ENCODE measurements around the gene NOP53.

DNA sequence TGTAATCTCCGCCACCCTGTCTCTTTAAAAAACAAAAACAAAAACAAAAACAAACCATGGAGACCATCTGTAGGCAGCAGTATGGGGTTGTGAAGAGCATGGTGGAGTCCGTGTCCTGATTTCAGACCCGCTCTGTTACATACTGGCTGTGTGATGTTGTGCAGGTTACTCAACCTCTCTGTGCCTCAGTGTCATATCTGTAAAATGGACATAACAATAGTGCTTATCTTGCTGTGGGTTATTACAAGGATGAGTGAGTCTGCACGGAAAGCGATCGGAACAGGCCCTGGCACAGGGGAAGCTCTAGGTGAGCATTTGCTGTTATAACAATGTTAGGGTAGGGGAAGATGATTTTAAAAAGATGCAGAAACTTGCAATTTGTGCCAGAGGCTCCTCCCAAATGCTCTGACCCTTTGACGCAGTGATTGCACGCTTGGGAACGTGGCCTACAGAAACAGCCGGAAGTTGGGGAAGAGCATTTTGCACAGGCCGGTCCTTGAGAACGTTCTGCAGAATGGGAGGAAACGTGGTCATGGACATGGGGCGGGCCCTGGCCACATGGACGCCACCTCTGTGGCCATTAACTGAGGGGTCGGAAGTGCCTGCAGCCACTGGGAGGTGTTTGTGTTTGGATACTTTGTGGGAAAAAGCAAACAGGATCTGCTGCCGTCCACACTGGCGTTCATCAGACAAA is 17.4 kb downstream of the NOP53 start:
- TF ChIP-seq, protein P1, sequence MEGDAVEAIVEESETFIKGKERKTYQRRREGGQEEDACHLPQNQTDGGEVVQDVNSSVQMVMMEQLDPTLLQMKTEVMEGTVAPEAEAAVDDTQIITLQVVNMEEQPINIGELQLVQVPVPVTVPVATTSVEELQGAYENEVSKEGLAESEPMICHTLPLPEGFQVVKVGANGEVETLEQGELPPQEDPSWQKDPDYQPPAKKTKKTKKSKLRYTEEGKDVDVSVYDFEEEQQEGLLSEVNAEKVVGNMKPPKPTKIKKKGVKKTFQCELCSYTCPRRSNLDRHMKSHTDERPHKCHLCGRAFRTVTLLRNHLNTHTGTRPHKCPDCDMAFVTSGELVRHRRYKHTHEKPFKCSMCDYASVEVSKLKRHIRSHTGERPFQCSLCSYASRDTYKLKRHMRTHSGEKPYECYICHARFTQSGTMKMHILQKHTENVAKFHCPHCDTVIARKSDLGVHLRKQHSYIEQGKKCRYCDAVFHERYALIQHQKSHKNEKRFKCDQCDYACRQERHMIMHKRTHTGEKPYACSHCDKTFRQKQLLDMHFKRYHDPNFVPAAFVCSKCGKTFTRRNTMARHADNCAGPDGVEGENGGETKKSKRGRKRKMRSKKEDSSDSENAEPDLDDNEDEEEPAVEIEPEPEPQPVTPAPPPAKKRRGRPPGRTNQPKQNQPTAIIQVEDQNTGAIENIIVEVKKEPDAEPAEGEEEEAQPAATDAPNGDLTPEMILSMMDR (conservative IDR thresholded peaks at IDR 0.05; ENCODE audit: low read depth in 2 of 2) = no peak
- TF ChIP-seq EZH2phosphoT487 (IDR thresholded peaks at IDR 0.05; ENCODE audit: unreplicated experiment) (no peak), POLR2AphosphoS5 (IDR thresholded peaks at IDR 0.05; ENCODE audit: low read depth) (no peak)
- TF ChIP-seq, protein P2, sequence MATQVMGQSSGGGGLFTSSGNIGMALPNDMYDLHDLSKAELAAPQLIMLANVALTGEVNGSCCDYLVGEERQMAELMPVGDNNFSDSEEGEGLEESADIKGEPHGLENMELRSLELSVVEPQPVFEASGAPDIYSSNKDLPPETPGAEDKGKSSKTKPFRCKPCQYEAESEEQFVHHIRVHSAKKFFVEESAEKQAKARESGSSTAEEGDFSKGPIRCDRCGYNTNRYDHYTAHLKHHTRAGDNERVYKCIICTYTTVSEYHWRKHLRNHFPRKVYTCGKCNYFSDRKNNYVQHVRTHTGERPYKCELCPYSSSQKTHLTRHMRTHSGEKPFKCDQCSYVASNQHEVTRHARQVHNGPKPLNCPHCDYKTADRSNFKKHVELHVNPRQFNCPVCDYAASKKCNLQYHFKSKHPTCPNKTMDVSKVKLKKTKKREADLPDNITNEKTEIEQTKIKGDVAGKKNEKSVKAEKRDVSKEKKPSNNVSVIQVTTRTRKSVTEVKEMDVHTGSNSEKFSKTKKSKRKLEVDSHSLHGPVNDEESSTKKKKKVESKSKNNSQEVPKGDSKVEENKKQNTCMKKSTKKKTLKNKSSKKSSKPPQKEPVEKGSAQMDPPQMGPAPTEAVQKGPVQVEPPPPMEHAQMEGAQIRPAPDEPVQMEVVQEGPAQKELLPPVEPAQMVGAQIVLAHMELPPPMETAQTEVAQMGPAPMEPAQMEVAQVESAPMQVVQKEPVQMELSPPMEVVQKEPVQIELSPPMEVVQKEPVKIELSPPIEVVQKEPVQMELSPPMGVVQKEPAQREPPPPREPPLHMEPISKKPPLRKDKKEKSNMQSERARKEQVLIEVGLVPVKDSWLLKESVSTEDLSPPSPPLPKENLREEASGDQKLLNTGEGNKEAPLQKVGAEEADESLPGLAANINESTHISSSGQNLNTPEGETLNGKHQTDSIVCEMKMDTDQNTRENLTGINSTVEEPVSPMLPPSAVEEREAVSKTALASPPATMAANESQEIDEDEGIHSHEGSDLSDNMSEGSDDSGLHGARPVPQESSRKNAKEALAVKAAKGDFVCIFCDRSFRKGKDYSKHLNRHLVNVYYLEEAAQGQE (IDR thresholded peaks at IDR 0.05; ENCODE audit: unreplicated experiment) = no peak
